ENCODE results near the gene RASEF. TPM values are rescaled to one million over a fixed set of nuclear protein-coding genes. Genes with fewer than 3 reads are reported as not detected.
"Not testable (repeated sequence)": the region's sequence is repeated elsewhere in the genome, so short reads cannot be mapped to it uniquely, and the experiment has no call there.

Gene RASEF
- total and polyA plus RNA-seq, 2 of the 4 experiments (the other 2 are of a cell fraction): under 0.01 to 0.05 TPM

DNA sequence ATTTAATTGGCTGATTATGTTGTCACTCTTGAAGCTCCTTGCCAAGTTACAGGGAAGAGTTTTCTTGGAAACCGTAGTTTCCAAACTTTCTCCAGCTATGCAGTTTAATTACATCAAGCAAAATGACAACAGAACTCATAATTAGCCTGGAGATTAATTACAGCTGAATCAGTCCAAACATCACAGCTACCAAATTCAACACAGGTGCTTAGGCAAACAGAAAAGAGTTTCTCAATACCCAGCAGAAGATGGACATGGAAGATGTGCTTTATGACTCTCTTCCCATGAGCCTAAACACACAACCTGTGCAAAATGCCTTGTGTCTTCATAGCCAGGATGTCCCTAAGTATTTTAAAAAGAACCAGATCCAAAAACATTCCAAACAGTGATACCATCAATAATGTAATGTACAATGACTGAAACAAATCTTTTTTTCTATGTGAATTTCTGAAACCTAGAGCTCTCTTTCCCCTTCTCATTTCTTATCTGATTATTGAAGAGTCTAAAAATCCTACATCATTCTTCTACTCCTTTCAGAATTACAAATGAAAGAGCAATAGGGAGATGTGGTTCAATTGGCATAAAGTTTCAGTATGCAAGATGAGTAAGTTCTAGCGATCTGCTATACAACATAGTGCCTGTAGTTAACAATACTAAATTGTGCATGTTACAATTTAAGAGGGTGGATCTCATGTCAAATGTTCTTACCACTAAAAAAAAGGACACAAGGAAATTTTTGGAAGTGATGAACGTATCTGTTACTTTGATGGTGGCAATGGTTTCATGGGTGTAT, 124.3 kb downstream of the RASEF start:
- Histone ChIP-seq H4K8ac (ENCODE audit: low read depth in 2 of 2, low read length in 2 of 2) (no peak overlapping the region), H2BK20ac (ENCODE audit: low read depth, low read length) (no peak overlapping the region), H3K4me2 (ENCODE audit: low read depth, low read length) (no peak overlapping the region), H2BK15ac (ENCODE audit: low read depth, low read length) (no peak overlapping the region), H4K91ac (ENCODE audit: insufficient read depth, low read depth, low read length) (no peak overlapping the region), H3K56ac (ENCODE audit: extremely low read depth, insufficient read depth, low read length) (no peak overlapping the region), H3K36me3 (ENCODE audit: control insufficient read depth, insufficient read depth, low read length) (no peaks in the 10 kb centered on the region), H2AK5ac (ENCODE audit: low read depth, low read length) (no peak overlapping the region), H3K14ac (replicated peaks; ENCODE audit: low read depth, low read length) (no peak overlapping the region), H2AK9ac (replicated peaks; ENCODE audit: low read depth, low read length, poor library complexity) (no peak overlapping the region), H2AFZ (replicated peaks; ENCODE audit: low read length, poor library complexity) (no peak overlapping the region), H3K23ac (ENCODE audit: low read depth, low read length) (no peak overlapping the region), H3K27ac (ENCODE audit: insufficient read depth, low read length) (no peak overlapping the region), H4K5ac (ENCODE audit: low read depth, low read length) (no peak overlapping the region), H2BK120ac (ENCODE audit: low read depth, low read length) (no peak overlapping the region), H3K9me1 (ENCODE audit: insufficient read depth, low read length) (no peaks in the 10 kb centered on the region), H3K9me3 (ENCODE audit: control insufficient read depth, insufficient read depth, low read length) (no peaks in the 10 kb centered on the region), H3K27me3 (ENCODE audit: control insufficient read depth, insufficient read depth, low read length) (no peaks in the 10 kb centered on the region), H3K4me3 (ENCODE audit: insufficient read depth, low read depth, low read length) (no peak overlapping the region), H3K4ac (ENCODE audit: low read depth, low read length) (no peak overlapping the region), H3K4me1 (ENCODE audit: control insufficient read depth, insufficient read depth, low read length) (no peaks in the 10 kb centered on the region), H4K20me1 (ENCODE audit: insufficient read depth, low read length) (no peaks in the 10 kb centered on the region), H3K79me1 (ENCODE audit: low read depth in 1 of 2, low read length in 2 of 2) (no peaks in the 10 kb centered on the region), H3K18ac (ENCODE audit: low read depth, low read length) (no peak overlapping the region), H3K9ac (ENCODE audit: low read depth, low read length) (no peak overlapping the region), H2BK5ac (ENCODE audit: low read depth, low read length, poor library complexity, severe bottlenecking) (no peak overlapping the region)
- POLR2A ChIA-PET (ENCODE audit: unreplicated experiment): no interaction called here
- intact Hi-C loops (cut with micrococcal nuclease): no loop called here
- WGBS, 2 experiments (ENCODE audit: extremely low coverage in 2 of 2, insufficient read length in 1 of 2): no CpG with 5 or more reads among the region's 3 CpGs
- BruUV-seq (replicated peaks): no TSS peak
- in situ Hi-C loops (cut with MboI; ENCODE audit: low sequenced_read_pairs): no loop called here
- DNase-seq (no peak), ATAC-seq (ENCODE audit: low read depth) (no peak)
- TF ChIP-seq RCOR1 (IDR thresholded peaks at IDR 0.05; ENCODE audit: insufficient replicate concordance, low read length) (no peak), RFX5 (IDR thresholded peaks at IDR 0.05; ENCODE audit: low read depth, low read length) (no peak), NFE2L2 (IDR thresholded peaks at IDR 0.05; ENCODE audit: low read depth, low read length) (no peak), RAD21 (IDR thresholded peaks at IDR 0.05; ENCODE audit: low read length) (no peak)
- TF ChIP-seq, protein P1, sequence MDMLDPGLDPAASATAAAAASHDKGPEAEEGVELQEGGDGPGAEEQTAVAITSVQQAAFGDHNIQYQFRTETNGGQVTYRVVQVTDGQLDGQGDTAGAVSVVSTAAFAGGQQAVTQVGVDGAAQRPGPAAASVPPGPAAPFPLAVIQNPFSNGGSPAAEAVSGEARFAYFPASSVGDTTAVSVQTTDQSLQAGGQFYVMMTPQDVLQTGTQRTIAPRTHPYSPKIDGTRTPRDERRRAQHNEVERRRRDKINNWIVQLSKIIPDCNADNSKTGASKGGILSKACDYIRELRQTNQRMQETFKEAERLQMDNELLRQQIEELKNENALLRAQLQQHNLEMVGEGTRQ (IDR thresholded peaks at IDR 0.05; ENCODE audit: low read depth, low read length): no peak
- CTCF ChIA-PET: no interaction called here
- dilution Hi-C loops (cut with HindIII; ENCODE audit: low sequenced_read_pairs, unreplicated experiment): no loop called here

DNA sequence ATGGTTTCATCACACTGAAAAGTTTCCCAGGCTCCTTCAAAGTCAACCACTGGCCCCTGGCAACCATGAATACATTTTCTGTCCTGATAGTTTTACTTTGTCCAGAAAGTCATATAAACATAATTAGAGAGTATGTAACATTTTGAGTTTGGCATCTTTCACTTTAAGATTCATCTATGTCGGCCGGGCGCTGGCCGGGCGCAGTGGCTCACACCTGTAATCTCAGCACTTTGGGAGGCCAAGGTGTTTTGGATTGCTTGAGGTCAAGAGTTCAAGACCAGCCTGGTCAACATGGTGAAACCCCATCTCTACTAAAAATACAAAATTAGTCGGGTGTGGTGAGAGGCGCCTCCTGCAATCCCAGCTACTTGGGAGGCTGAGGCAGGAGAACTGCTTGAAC, 126.4 kb downstream of the RASEF start:
- H3K9me3 ChIP-seq (ENCODE audit: control insufficient read depth, insufficient read depth, low read length); ATAC-seq (ENCODE audit: low read depth); H3K4me1 ChIP-seq (ENCODE audit: control insufficient read depth, insufficient read depth, low read length); H4K91ac ChIP-seq (ENCODE audit: insufficient read depth, low read depth, low read length); H3K79me1 ChIP-seq (ENCODE audit: low read depth in 1 of 2, low read length in 2 of 2); H3K4ac ChIP-seq (ENCODE audit: low read depth, low read length); H2AK5ac ChIP-seq (ENCODE audit: low read depth, low read length); H3K4me2 ChIP-seq (ENCODE audit: low read depth, low read length); BruUV-seq (replicated peaks); H3K18ac ChIP-seq (ENCODE audit: low read depth, low read length); H3K23ac ChIP-seq (ENCODE audit: low read depth, low read length); intact Hi-C loops (cut with micrococcal nuclease); H3K56ac ChIP-seq (ENCODE audit: extremely low read depth, insufficient read depth, low read length); H2BK20ac ChIP-seq (ENCODE audit: low read depth, low read length); H4K8ac ChIP-seq (ENCODE audit: low read depth in 2 of 2, low read length in 2 of 2); H3K4me3 ChIP-seq (ENCODE audit: insufficient read depth, low read depth, low read length); H2BK15ac ChIP-seq (ENCODE audit: low read depth, low read length); H2BK5ac ChIP-seq (ENCODE audit: low read depth, low read length, poor library complexity, severe bottlenecking); H2BK120ac ChIP-seq (ENCODE audit: low read depth, low read length); H2AFZ ChIP-seq (replicated peaks; ENCODE audit: low read length, poor library complexity); DNase-seq; H3K27me3 ChIP-seq (ENCODE audit: control insufficient read depth, insufficient read depth, low read length); H3K9me1 ChIP-seq (ENCODE audit: insufficient read depth, low read length); H4K20me1 ChIP-seq (ENCODE audit: insufficient read depth, low read length); in situ Hi-C loops (cut with MboI; ENCODE audit: low sequenced_read_pairs); dilution Hi-C loops (cut with HindIII; ENCODE audit: low sequenced_read_pairs, unreplicated experiment); H2AK9ac ChIP-seq (replicated peaks; ENCODE audit: low read depth, low read length, poor library complexity); H3K36me3 ChIP-seq (ENCODE audit: control insufficient read depth, insufficient read depth, low read length); H4K5ac ChIP-seq (ENCODE audit: low read depth, low read length); H3K9ac ChIP-seq (ENCODE audit: low read depth, low read length); H3K27ac ChIP-seq (ENCODE audit: insufficient read depth, low read length); POLR2A ChIA-PET (ENCODE audit: unreplicated experiment); H3K14ac ChIP-seq (replicated peaks; ENCODE audit: low read depth, low read length): not testable (repeated sequence)
- CTCF ChIA-PET: interaction anchor here (0.6 kb wide), 1 partner anchor 99 kb away, joined by 3 read pairs; no protein-coding TSS in a partner anchor
- WGBS, 2 experiments (ENCODE audit: extremely low coverage in 2 of 2, insufficient read length in 1 of 2): no CpG with 5 or more reads among the region's 7 CpGs
